K562 treated with DMSO at 1 percent for 12 hours (cell line): ENCODE results near the gene OR11H1. TPM values are rescaled to one million over a fixed set of nuclear protein-coding genes. Genes with fewer than 3 reads are reported as not detected.

Experiments used
- total RNA-seq: library from RNA; unstranded; fragments of 300-600 nt; gene quantifications from 2 replicates; pipeline ENCODE4 v1.2.3, GENCODE V29; 2022; ENCODE audit not compliant: insufficient read depth

The OR11H1 gene, protein sequence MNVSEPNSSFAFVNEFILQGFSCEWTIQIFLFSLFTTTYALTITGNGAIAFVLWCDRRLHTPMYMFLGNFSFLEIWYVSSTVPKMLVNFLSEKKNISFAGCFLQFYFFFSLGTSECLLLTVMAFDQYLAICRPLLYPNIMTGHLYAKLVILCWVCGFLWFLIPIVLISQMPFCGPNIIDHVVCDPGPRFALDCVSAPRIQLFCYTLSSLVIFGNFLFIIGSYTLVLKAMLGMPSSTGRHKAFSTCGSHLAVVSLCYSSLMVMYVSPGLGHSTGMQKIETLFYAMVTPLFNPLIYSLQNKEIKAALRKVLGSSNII
- not detected in 2 replicates for total RNA-seq

DNA sequence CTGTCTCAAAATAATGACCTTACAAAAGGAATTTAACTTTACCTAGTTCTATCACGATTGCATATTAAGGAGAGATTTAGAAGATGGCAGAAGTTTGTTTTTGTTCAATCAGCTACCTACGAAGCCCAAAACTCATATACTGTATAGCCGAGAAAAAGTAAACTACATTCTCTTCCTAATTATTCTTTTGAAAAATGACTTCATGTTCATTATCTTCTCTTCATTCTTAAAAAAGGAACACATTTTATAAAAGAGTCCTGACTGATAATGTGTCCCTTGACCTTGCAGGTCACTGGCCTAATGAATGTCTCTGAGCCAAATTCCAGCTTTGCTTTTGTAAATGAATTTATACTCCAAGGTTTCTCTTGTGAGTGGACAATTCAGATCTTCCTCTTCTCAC lies at the start of gene OR11H1:
Gene OR11H1 (plus strand): TSS at position 301 of the 400 bp plus-strand sequence. CDS start 0 bp downstream, at position 301.

Other genes starting within 250 kb of the OR11H1 start
- not detected in 2 replicates for gene POTEH, start 161.8 kb downstream of the OR11H1 start, total RNA-seq